ENCODE measurements around the gene VTA1.
"Not testable (repeated sequence)": the region's sequence is repeated elsewhere in the genome, so short reads cannot be mapped to it uniquely, and the experiment has no call there.

The VTA1 gene

DNA sequence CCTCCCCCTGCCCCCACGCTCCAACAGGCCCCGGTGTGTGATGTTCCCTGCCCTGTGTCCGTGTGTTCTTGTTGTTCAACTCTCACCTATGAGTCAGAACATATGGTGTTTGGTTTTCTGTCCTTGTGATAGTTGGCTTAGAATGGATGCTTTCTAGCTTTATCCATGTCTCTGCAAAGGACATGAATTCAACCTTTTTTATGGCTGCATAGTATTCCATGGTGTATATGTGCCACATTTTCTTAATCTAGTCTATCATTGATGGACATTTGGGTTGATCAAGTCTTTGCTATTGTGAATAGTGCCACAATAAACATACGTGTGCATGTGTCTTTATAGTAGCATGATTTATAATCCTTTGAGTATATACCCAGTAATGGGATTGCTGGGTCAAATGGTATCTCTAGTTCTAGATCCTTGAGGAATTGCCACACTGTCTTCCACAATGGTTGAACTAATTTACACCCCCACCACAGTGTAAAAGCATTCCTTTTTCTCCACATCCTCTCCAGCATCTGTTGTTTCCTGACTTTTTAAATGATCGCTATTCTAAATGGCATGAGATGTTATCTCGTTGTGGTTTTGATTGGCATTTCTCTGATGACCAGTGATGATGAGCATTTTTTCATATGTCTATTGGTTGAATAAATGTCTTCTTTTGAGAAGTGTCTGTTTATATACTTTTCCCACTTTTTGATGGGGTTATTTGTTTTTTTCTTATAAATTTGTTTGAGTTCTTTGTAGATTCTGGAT is 82.6 kb downstream of the VTA1 start:
- DNase-seq = not testable (repeated sequence)

DNA sequence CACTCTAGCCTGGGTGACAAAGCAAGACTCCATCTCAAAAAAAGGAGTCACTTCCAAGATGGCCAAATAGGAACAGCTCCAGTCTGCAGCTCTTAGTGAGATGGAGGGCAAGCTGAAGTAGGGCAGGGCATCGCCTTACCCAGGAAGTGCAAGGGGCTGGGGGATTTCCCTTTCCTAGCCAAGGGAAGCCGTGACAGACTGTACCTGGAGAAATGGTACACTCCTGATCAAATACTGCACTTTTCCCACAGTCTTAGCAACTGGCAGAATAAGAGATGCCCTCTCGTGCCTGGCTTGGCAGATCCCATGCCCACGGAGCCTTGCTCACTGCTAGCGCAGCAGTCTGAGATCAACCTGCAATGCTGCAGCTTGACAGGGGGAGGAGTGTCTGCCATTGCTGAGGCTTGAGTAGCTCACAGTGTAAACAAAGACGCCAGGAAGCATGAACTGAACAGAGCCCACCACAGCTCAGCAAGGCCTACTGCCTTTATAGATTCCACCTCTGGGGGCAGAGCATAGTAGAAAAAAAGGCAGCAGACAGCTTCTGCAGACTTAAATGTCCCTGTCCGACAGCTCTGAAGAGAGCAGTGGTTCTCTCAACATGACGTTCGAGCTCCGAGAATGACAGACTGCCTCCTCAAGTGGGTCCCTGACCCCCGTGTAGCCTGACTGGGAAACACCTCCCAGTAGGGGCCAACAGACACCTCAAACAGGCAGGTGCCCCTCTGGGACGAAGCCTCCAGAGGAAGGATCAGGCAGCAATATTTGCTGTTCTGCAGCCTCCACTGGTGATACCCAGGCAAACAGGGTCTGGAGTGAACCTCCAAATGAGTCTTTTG is 85.4 kb downstream of the VTA1 start:
- peak; percentile 29 for DNase-seq

DNA sequence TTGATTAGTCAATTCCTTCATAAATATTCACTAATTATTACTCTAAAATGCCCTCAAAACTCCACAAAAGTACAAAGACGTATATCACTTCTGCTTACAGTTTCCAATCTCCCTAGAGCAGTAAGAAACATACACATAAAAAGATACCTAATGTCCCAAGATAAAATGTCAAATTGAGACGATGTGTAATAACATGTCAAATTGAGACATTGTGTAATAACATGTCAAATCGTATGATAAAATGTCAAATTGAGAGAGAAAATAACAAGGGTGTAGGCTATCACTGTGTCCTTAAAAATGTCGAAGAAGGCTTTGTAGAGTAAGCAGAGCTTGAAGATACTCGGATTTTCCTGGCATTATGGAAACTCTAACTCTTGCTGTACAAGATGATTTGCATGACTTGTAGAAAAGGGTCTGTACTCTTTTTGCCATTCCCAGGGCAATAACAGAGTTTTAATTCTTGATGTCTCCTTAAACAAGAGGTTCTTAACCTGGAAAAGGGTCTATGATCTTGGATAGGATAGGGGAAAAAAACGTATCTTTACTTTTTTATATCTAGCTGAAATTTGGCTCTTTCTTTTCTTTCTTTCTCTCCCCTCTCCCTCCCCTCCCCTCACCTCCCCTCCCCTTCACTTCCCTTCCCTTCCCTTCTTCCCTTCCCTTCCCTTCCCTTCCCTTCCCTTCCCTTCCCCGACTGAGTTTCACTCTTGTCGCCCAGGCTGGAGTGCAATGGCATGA is 87.1 kb downstream of the VTA1 start:
- DNase-seq = no peak

DNA sequence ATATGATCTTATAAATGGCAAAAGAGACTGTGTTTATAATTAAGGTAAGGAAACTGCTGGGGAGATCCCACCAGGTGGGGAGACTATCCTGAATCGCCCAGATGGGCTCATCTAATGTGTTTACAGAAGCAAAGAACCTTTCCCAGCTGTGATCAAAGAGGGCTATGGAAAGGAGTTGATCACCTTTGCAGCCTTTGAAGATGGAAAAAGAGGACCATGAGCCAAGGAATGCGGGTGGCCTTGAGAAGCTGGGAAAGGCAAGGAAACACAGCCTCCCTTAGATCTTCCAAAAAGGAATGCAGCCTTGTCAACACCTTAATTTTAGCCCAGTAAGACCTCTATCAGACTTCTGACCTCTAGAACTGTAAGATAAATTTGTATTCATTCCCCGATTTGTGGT is 88.2 kb downstream of the VTA1 start:
- DNase-seq = no peak

DNA sequence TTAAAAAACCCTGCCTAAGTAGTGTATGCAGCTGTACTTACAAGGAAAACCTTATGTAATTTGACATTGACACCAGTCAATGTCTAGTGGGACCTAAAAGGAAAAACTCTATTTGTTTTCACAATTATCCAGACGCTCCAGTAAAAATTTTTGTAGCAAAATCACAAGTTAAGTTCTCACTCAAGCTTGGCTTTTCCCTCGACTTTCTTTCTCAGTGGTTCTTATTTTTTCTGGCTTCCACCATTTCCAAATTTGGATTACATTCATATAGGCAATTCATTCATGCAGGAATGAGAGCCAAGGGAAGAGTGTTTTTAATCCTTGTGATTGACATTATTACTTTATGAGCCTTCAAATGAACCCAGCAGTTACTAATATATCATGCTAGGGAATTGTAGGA is 88.7 kb downstream of the VTA1 start:
- DNase-seq = no peak

DNA sequence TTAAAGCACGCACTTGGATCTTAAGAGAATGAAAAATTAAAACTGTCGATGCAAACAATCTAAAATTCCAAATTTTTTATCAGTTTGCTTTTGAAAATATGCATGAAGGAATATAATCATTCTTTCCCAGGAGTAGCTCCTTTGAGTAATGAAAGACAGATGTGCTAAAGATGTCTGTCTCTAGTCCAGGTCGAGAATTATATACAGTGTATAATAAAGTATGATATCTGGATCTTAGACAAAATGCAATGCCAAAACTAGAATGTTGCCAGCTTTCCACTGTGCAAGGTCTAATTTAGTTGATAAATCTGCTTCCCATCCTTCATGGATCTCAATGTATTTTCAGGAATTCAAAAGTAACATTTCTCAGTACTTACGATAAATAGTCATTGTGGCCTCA is 89.6 kb downstream of the VTA1 start:
- no peak for DNase-seq

DNA sequence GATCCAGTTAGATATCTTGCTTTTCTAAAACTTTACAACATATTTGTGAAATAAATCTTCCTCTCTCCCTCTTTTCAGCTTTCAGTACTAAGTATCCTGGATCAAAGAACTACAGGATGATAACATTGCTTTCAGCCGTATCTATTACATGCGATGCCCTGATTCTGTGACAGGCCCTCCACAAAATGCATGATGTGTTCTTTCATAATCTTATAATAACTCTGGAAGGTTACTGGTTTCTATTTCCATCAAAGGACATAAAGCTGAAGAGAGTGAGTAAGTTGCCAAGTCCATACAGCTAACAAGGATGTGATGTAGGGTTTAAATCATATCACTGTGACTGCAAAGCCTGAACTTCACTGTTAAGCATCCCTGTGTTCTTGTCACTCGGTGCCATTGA is 91.8 kb downstream of the VTA1 start:
- DNase-seq = no peak

DNA sequence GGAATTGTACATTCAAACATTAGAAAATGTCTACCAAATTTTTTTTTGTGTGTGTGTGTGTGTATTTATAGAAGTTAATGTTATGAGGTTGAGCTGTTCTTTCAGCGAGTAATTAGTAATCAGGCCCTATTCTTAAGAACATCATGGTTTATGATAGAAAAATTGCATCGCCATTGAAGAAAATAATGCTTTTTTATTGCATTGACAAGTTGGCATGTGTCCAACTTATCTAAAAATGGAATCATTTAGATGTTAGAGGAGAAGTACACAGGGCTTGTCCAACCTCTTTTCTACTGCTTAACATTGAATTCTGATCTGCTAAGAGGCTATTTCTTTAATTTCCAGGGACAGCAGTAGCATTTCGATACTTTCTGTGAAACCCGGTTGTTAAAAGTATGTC is 93.1 kb downstream of the VTA1 start:
- no peak for DNase-seq

DNA sequence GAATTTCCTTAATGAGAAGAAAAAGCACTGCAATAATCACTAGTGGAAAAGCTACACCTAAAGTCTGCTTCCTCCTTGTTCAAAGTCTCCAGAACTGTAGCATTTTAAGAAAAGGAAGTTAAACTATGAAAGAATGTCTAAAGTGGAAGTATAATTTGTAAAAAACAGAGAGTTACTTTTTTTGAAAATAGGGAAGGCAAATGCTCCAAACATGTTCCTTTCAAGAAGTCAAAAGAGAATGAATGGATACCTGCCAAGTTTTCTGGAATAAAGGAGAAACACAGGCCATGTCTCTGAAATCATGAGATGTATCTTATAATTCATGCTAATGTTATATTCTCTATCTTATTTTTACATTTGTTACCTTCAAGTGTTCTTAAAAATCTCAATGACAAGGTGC is 94.0 kb downstream of the VTA1 start:
- no peak for DNase-seq

DNA sequence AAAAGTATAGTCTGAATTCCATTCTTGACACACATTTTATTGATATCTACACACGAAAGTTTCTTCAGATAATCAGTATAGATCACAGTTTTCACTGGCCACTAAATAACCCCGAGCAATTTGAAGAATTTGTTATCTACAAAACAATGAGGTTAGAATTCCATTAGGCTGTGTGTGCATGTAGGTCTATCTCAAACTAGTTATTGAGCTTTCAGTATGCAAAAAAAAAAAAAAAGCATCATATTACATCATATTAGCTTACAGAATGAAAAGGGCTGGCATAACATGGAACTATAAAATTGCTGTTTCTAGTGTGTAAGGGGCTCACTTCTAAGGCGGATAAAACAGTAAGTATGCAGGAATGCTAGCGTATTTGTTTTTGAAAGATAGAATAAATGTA is 95.2 kb downstream of the VTA1 start:
- DNase-seq = no peak

DNA sequence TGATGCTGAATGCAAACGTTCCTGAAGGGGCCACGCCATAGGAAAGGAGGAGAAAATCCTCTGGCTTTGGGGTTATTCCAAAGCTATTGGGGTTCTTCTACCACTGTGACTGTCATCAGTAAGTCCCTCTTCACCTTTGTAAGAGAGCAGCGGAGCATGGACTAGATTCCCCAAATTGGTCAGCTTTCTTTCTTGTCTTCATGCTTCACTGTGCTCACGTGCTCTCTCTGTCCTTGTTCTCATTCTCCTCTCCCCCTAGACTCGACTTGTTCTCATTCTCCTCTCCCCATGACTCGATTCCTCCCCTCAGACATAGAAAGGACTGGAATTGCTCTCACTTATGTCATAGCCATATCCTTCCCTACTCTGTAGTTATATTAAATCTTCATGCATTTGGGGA is 99.9 kb downstream of the VTA1 start:
- no peak for DNase-seq

DNA sequence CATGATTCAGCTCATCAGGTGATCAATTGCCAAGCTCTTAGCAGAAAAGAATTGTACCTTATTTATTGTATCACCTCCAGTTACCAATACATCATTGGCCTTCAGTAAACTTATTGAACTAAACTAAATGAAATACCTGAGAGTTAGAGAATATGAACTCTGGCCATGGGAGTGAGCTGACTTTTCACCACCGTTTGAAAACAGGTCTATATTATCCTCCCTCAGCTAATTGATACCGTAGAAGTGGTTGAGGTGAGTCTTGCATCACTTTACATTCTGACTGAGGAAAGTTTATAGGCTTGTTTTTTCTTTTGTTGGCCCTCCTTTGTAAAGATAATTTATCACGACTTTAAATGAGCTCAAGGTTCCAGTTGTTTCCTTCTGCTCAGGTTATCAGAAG is 102.2 kb downstream of the VTA1 start:
- DNase-seq = no peak

DNA sequence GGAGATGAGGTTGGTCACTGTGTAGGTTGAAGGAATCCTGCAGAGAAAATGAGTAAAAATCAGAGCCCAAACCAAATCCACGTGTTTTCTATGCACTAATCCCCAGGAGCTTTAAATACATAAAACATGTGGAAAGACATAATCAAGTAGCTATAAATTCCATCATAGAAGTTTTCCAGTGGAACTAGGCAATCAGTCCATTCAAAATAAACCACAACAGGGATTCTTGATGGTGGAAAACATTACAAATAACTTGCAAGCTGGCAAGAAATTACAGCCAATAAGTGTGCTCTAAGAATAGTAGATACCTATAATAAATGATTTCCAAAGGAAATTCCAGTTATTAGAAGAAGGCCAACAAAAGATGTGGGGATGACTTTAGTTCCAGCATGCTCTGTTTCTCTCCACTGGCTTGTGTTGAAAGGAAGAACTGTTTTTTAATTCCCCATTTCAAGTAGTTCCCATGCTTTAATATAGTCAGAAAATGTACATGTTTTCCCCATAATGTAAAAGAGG is 104.9 kb downstream of the VTA1 start:
- DNase-seq = no peak

DNA sequence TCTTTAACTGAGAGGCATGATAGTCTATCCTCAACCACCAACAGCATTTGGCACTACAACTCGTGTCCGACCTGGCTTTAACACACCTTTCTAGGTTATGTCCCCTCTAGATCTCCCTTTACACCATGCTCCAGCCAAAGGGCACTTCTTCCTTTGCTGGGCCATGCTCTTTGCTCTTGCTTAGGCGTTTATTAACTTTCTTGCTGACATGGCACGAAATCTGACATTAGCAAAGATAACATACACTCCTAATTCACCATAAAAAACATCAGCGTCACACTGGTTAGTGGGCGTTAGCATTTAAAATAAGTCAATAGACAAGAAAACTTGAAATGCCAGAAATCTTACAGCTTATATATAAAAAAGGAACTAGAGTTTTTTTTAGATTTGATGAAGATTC is 107.5 kb downstream of the VTA1 start:
- DNase-seq = no peak

DNA sequence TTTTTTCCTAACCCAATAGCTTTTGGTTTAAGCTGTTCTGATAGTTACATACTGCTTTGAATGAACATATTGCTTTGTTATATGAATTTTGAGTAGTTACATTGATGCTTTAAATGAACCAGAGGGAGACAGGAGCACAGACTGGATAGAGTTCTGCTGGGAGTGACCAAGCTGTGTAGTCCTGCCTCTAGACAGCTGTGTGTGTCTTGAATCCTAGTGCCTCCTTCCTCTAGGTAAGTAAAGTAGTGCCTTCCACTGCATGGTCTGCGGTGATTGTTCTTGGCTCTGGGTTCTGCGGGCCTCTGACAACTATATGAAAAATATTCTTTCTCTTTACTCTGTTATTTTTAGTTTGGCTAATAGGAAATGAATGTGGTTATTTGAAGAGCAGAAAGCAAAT is 108.7 kb downstream of the VTA1 start:
- DNase-seq = no peak

DNA sequence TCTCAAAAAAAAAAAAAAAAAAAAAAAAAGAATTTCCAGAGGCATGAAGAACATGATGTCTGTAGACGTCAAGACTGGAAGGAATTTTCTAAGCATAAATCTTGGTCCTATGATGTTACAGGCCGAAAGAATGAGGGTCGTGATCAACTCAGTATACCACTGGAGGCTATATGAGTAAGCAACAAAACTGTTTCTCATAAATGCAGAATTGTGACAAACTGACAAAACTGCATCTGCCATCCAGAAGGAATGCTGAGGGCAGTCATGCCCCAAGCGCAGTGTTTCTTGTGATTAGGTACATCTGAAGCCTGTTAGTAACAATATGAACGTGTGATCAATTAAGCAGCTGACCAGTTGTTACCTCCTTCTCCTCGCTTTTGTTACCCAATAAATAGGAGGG is 111.2 kb downstream of the VTA1 start:
- DNase-seq = no peak

DNA sequence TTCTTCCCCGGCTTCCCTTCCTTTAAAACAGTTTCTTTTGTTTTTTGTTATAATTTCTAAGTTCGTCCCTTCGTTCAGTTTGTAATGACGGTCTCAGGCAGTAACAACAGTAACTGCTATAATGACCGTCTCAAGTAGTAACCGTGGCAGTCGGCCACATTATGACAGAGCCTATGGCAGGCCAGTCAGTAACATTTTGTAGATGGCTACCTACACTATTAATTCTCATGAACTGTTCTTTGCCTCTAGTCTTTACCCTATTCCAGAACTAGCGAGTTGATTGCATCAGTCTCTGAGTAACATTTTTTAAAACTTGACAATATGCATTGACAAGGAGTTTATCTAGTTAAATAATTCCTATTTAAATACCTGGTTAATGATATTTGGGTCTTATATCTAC is 111.7 kb downstream of the VTA1 start:
- no peak for DNase-seq

DNA sequence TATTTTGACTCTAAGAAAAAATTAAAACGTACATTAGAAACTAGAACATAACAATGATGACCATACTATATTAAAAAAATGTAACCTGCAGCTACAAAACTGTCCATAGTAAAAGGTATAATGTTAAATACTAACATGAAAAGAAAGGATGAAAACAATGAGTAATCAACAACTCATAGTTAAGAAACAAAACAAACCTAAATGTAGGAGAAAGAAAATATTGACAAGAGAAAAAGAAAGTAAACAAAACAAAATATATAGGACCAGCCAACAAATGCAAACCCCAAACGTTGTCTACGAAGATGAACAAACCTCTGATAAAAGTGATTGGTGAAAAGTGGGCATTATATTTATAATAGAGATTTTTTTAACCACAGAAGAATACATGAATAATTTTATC is 113.7 kb downstream of the VTA1 start:
- no peak for DNase-seq

DNA sequence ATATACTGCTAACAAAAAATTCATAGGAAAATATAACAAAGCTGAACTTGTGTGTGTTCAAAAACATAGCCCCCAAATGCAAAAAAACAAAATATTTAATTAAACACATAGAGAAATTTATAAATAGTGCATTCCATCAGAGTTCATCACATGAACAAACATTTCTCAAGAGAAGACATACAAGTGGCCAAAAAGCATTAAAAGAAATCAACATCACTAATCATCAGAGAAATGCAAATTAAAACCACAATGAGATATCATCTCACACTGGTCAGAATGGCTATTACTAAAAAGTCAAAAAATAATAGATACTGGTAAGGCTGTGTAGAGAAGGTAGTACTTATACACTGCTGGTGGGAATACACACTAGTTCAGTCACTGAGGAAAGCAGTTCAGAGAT is 115.2 kb downstream of the VTA1 start:
- DNase-seq = no peak

DNA sequence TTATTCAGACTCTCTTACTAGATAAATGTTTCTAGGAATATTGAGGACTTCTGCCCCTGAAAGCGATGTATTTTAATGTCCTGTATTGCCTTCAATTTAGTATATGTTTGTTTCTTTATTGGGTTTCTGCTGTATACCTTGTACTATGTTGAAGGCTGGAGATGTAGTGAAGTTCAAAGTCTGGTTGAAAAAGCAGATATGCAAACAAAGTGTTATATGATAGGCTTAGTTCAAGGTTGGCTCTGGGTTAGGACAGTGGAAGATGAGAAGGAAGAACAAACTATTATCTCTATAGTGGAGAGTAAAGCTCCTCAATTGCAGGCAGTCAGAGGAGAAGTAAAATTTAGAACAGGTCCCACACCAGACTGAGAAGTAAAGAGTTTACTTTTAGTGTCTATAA is 118.4 kb downstream of the VTA1 start:
- no peak for DNase-seq

DNA sequence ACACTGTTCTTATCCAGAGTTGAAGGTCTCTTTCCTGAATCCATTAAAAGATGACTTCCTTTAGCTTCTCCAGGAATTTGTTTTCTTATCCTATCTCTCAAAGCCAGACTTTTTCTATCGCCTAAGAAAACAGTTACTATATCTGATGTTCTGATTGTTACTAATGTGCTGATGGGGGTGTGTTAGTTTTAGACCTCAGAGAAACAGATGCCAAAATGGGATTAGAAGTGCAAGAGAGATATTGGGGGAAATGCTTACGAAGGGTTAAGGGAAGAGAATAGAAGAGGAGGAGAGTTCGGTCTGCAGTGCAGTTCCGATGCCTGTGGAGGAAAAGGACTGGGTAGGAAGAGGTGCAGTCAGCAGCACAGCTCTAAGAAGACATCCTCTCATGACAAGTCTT is 119.0 kb downstream of the VTA1 start:
- no peak for DNase-seq

DNA sequence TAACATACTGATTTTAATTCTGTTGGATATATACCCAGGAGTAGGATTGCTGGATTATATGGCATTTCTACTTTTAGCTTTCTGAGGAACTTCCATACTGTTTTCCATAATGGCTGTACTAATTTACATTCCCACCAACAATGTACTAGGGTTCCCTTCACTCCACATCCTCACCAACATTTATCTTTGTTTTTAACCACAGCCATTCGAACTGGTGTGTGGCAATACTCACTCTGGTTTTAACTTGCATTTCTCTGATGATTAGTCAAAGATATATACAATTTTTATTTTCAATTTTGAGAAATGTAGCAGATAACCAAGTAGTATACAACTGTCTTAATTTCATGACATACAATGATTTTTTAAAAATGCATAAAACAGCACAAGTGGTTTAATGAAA is 124.4 kb downstream of the VTA1 start:
- no peak for DNase-seq
